Immature natural killer cell (primary cell): ENCODE measurements around the gene MX1. TPM values are rescaled to one million over a fixed set of nuclear protein-coding genes. Genes with fewer than 3 reads are reported as not detected.

Source experiments
- DNase-seq, 3 donors: peaks; one replicate each; pipeline ENCODE4 v3.0.0; 2022; ENCODE audit warnings: mixed read lengths in 1 of 3
- H3K27ac Mint-ChIP-seq, 6 donors: one replicate each; pipeline ENCODE4 v1.8.0; 2020; ENCODE audit warnings: mixed read lengths in 6 of 6, mild to moderate bottlenecking in 5 of 6, inconsistent platforms in 4 of 6, moderate library complexity in 3 of 6
- H3K27me3 Mint-ChIP-seq, 3 donors: one replicate each; pipeline ENCODE4 v1.8.0; 2020 to 2021; ENCODE audit warnings: low read depth in 3 of 3, mild to moderate bottlenecking in 3 of 3, mixed read lengths in 3 of 3, moderate library complexity in 3 of 3, inconsistent platforms in 1 of 3
- H3K36me3 Mint-ChIP-seq, 3 donors: one replicate each; pipeline ENCODE4 v1.8.0; 2020; ENCODE audit warnings: mixed read lengths in 3 of 3, inconsistent platforms in 2 of 3, mild to moderate bottlenecking in 2 of 3
- H3K4me1 Mint-ChIP-seq, 2 donors: one replicate each; pipeline ENCODE4 v1.8.0; 2020; ENCODE audit warnings: inconsistent platforms in 2 of 2, mild to moderate bottlenecking in 2 of 2, mixed read lengths in 2 of 2, moderate library complexity in 1 of 2
- H3K4me3 Mint-ChIP-seq, 5 donors: one replicate each; pipeline ENCODE4 v1.8.0; 2020; ENCODE audit warnings: mild to moderate bottlenecking in 5 of 5, mixed read lengths in 5 of 5, inconsistent platforms in 3 of 5, moderate library complexity in 3 of 5
- H3K9me3 Mint-ChIP-seq, 6 donors: one replicate each; pipeline ENCODE4 v1.8.0; 2020; ENCODE audit warnings: mild to moderate bottlenecking in 6 of 6, mixed read lengths in 6 of 6, inconsistent platforms in 4 of 6, moderate library complexity in 3 of 6
- polyA plus RNA-seq, 3 donors: library from polyadenylated mRNA; unstranded; fragments of 300-500 nt; fragmentation: Illumina TruSeq; gene quantifications; one replicate each; pipeline ENCODE4 v1.2.3, GENCODE V29; 2021

Gene MX1
- polyA plus RNA-seq, 3 donors from 2014 or later: 27.5 to 58.1 (median 32.1) TPM

- Mint-ChIP-seq H3K9me3 (no peaks in the 10 kb centered on the region), H3K4me3 (no peak overlapping the region), H3K4me1 (peaks cover 13 to 31% of the 10 kb centered on the region in 2 donors), H3K27ac (no peak overlapping the region), H3K36me3 (peaks cover 0 to 8% (median 5%) of the 10 kb centered on the region in 3 donors), H3K27me3 (peaks cover 5 to 13% (median 5%) of the 10 kb centered on the region in 3 donors)
- no peak for DNase-seq
Observed at GRCh38 chr21:41466024-41466820, 40.2 kb downstream of the MX1 start.

- Mint-ChIP-seq H3K4me1 (peaks cover 13 to 31% of the 10 kb centered on the region in 2 donors), H3K4me3 (peak overlapping the region in 2 of 5 donors; percentile 38 to 58), H3K36me3 (no peaks in the 10 kb centered on the region), H3K27ac (no peak overlapping the region), H3K27me3 (peaks cover 2 to 17% (median 5%) of the 10 kb centered on the region in 3 donors), H3K9me3 (no peaks in the 10 kb centered on the region)
- peak in 1 of 3 donors; percentile 11 for DNase-seq
Observed at GRCh38 chr21:41470054-41470453, 44.0 kb downstream of the MX1 start.

- Mint-ChIP-seq H3K27ac (no peak overlapping the region), H3K36me3 (no peaks in the 10 kb centered on the region), H3K4me1 (peaks cover 13 to 32% of the 10 kb centered on the region in 2 donors), H3K9me3 (no peaks in the 10 kb centered on the region), H3K27me3 (peaks cover 2 to 17% (median 5%) of the 10 kb centered on the region in 3 donors), H3K4me3 (no peak overlapping the region)
- no peak for DNase-seq
Observed at GRCh38 chr21:41472753-41473548, 46.9 kb downstream of the MX1 start.

- Mint-ChIP-seq H3K9me3 (no peaks in the 10 kb centered on the region), H3K36me3 (no peaks in the 10 kb centered on the region), H3K27me3 (peaks cover 1 to 12% (median 4%) of the 10 kb centered on the region in 3 donors), H3K4me3 (no peak overlapping the region), H3K4me1 (peaks cover 0 to 22% of the 10 kb centered on the region in 2 donors), H3K27ac (no peak overlapping the region)
- DNase-seq: no peak
Observed at GRCh38 chr21:41475714-41476420, 49.8 kb downstream of the MX1 start.

GRCh38 chr21:41477641-41478318, 51.7 kb downstream of the MX1 start:
- Mint-ChIP-seq H3K4me1 (peaks cover 0 to 22% of the 10 kb centered on the region in 2 donors), H3K36me3 (no peaks in the 10 kb centered on the region), H3K27ac (no peak overlapping the region), H3K9me3 (no peaks in the 10 kb centered on the region), H3K4me3 (no peak overlapping the region), H3K27me3 (peaks cover 0 to 11% (median 6%) of the 10 kb centered on the region in 3 donors)
- no peak for DNase-seq

GRCh38 chr21:41478319-41479177, 52.5 kb downstream of the MX1 start:
- Mint-ChIP-seq H3K27me3 (peaks cover 0 to 11% (median 6%) of the 10 kb centered on the region in 3 donors), H3K36me3 (no peaks in the 10 kb centered on the region), H3K9me3 (no peaks in the 10 kb centered on the region), H3K4me1 (peaks cover 0 to 22% of the 10 kb centered on the region in 2 donors), H3K27ac (no peak overlapping the region), H3K4me3 (peak overlapping the region in 1 of 5 donors; percentile 2)
- DNase-seq: no peak

GRCh38 chr21:41479686-41480085, 53.6 kb downstream of the MX1 start:
- H3K9me3 Mint-ChIP-seq: no peaks in the 10 kb centered on the region
- no peak overlapping the region for H3K27ac Mint-ChIP-seq
- peaks cover 0 to 11% (median 6%) of the 10 kb centered on the region in 3 donors for H3K27me3 Mint-ChIP-seq
- H3K36me3 Mint-ChIP-seq: no peaks in the 10 kb centered on the region
- peaks cover 0 to 22% of the 10 kb centered on the region in 2 donors for H3K4me1 Mint-ChIP-seq
- DNase-seq: no peak
- no peak overlapping the region for H3K4me3 Mint-ChIP-seq

GRCh38 chr21:41480086-41480690, 54.1 kb downstream of the MX1 start:
- Mint-ChIP-seq H3K27ac (no peak overlapping the region), H3K27me3 (peaks cover 0 to 11% (median 6%) of the 10 kb centered on the region in 3 donors), H3K4me3 (no peak overlapping the region), H3K36me3 (no peaks in the 10 kb centered on the region), H3K9me3 (no peaks in the 10 kb centered on the region), H3K4me1 (peaks cover 0 to 22% of the 10 kb centered on the region in 2 donors)
- no peak for DNase-seq

GRCh38 chr21:41481191-41481590, 55.2 kb downstream of the MX1 start:
- H3K27me3 Mint-ChIP-seq: peaks cover 0 to 11% (median 7%) of the 10 kb centered on the region in 3 donors
- no peaks in the 10 kb centered on the region for H3K36me3 Mint-ChIP-seq
- DNase-seq: no peak
- no peak overlapping the region for H3K27ac Mint-ChIP-seq
- H3K9me3 Mint-ChIP-seq: no peaks in the 10 kb centered on the region
- no peak overlapping the region for H3K4me3 Mint-ChIP-seq
- peaks cover 0 to 22% of the 10 kb centered on the region in 2 donors for H3K4me1 Mint-ChIP-seq

GRCh38 chr21:41482301-41482700, 56.3 kb downstream of the MX1 start:
- no peak for DNase-seq
- peaks cover 0 to 11% (median 7%) of the 10 kb centered on the region in 3 donors for H3K27me3 Mint-ChIP-seq
- H3K36me3 Mint-ChIP-seq: no peaks in the 10 kb centered on the region
- H3K4me3 Mint-ChIP-seq: no peak overlapping the region
- H3K4me1 Mint-ChIP-seq: peaks cover 0 to 21% of the 10 kb centered on the region in 2 donors
- no peak overlapping the region for H3K27ac Mint-ChIP-seq
- H3K9me3 Mint-ChIP-seq: no peaks in the 10 kb centered on the region

- H3K4me3 Mint-ChIP-seq: no peak overlapping the region
- peaks cover 0 to 11% (median 5%) of the 10 kb centered on the region in 3 donors for H3K27me3 Mint-ChIP-seq
- H3K4me1 Mint-ChIP-seq: peaks cover 0 to 14% of the 10 kb centered on the region in 2 donors
Observed at GRCh38 chr21:41482980-41483379, 56.9 kb downstream of the MX1 start.

GRCh38 chr21:41483415-41483814, 57.4 kb downstream of the MX1 start:
- Mint-ChIP-seq H3K4me3 (no peak overlapping the region), H3K36me3 (no peaks in the 10 kb centered on the region), H3K9me3 (no peaks in the 10 kb centered on the region), H3K27me3 (peaks cover 0 to 11% (median 5%) of the 10 kb centered on the region in 3 donors), H3K4me1 (peaks cover 0 to 9% of the 10 kb centered on the region in 2 donors), H3K27ac (no peak overlapping the region)
- no peak for DNase-seq

More at GRCh38 chr21:41482980-41483379, 56.9 kb downstream of the MX1 start:
- DNase-seq: no peak
- Mint-ChIP-seq H3K27ac (no peak overlapping the region), H3K36me3 (no peaks in the 10 kb centered on the region), H3K9me3 (no peaks in the 10 kb centered on the region)
